AG04450 (cell line): ENCODE results near the gene ZFYVE27. TPM values are rescaled to one million over a fixed set of nuclear protein-coding genes. Genes with fewer than 3 reads are reported as not detected.
A peak's percentile ranks its signal among the peaks of the same experiment; 100 is the strongest.

Source experiments
- CTCF ChIA-PET: fragments of 300-600, 350-600 bp; formaldehyde crosslinking; extraction: SDS; loops from one replicate; lab custom pipeline; 2022; ENCODE audit warnings: antibody characterized with exemption, inconsistent platforms; lab: Charles Lee
- POLR2A ChIA-PET: fragments of 350-600 bp; formaldehyde crosslinking; extraction: SDS; loops from one replicate; lab custom pipeline; 2021; ENCODE audit warnings: antibody characterized with exemption, inconsistent platforms; lab: Yijun Ruan, JAX
- DNase-seq: peaks from one replicate; pipeline ENCODE4 v3.0.0-alpha.2; 2011; ENCODE audit warnings: low read depth, low spot score
- H3K27ac ChIP-seq: one replicate; pipeline ENCODE4 v1.5.1; 2012; ENCODE audit warnings: low read depth, low read length, control low read depth
- H3K27me3 ChIP-seq: one replicate; pipeline ENCODE4 v1.6.0; 2012; ENCODE audit warnings: low read length; ENCODE audit not compliant: control insufficient read depth, insufficient read depth
- H3K4me3 ChIP-seq: 2 replicates; pipeline ENCODE4 v1.5.1; 2011; ENCODE audit warnings: mild to moderate bottlenecking, low read depth, low read length, control low read depth
- H3K9me3 ChIP-seq: 2 replicates; pipeline ENCODE4 v1.5.1; 2012; ENCODE audit warnings: low read length; ENCODE audit not compliant: control insufficient read depth, insufficient read depth
- CTCF ChIP-seq: IDR thresholded peaks from 2 replicates; pipeline ENCODE4 v1.5.1; 2011; ENCODE audit warnings: low read depth, low read length, control low read depth, inconsistent platforms
- polyA plus RNA-seq: library from polyadenylated mRNA; depleted of rRNA; stranded (reverse); fragments of >200 nt; gene quantifications from 2 replicates; pipeline ENCODE4 v1.2.3, GENCODE V29; 2011

The ZFYVE27 gene
- polyA plus RNA-seq, 1 experiment: 11.1 TPM

- POLR2A ChIA-PET: no interaction called here
- H3K4me3 ChIP-seq: no peak overlapping the region
- DNase-seq: no peak
- peaks cover 44% of the 10 kb centered on the region for H3K27me3 ChIP-seq
- no peak for TF ChIP-seq CTCF
- CTCF ChIA-PET: no interaction called here
- H3K27ac ChIP-seq: no peak overlapping the region
- no peaks in the 10 kb centered on the region for H3K9me3 ChIP-seq
These were observed 33.3 kb downstream of the ZFYVE27 start for GRCh38 chr10:97770255-97770654.

GRCh38 chr10:97771055-97771891 is 34.3 kb downstream of the ZFYVE27 start:
- Histone ChIP-seq H3K27ac (no peak overlapping the region), H3K4me3 (0 out of 2 replicates have a peak overlapping the region, but pooled peaks have one; percentile 17), H3K27me3 (peaks cover 44% of the 10 kb centered on the region), H3K9me3 (no peaks in the 10 kb centered on the region)
- no peak for TF ChIP-seq CTCF
- ChIA-PET CTCF (interaction anchor here (1.5 kb wide), 1 partner anchor 21 kb away, joined by 5 read pairs; no protein-coding TSS in a partner anchor), POLR2A (no interaction called here)
- no peak for DNase-seq

GRCh38 chr10:97771913-97772823 is 35.2 kb downstream of the ZFYVE27 start, which contains the start of gene SFRP5:
Gene SFRP5 (minus strand): TSS chr10:97771999. CDS start chr10:97771833, 166 bp downstream.
- ChIA-PET POLR2A (no interaction called here), CTCF (interaction anchor here (1.5 kb wide), 1 partner anchor 20 kb away, joined by 5 read pairs; no protein-coding TSS in a partner anchor)
- 0 out of 2 replicates have a peak within 1 kb of the TSS, but pooled peaks have one; percentile 17 for H3K4me3 ChIP-seq
- TF ChIP-seq CTCF: no peak
- no peak for DNase-seq
- H3K27me3 ChIP-seq: peaks cover 44% of the 10 kb centered on the region
- no peaks in the 10 kb centered on the region for H3K9me3 ChIP-seq
- H3K27ac ChIP-seq: no peak within 1 kb of the TSS

- TF ChIP-seq CTCF: no peak
- no peak overlapping the region for H3K4me3 ChIP-seq
- ChIA-PET CTCF (no interaction called here), POLR2A (no interaction called here)
- no peaks in the 10 kb centered on the region for H3K9me3 ChIP-seq
- DNase-seq: no peak
- peaks cover 44% of the 10 kb centered on the region for H3K27me3 ChIP-seq
- H3K27ac ChIP-seq: no peak overlapping the region
These were observed 36.2 kb downstream of the ZFYVE27 start for GRCh38 chr10:97773096-97773495.
